ENCODE measurements around the gene TMEM212.

The TMEM212 gene

DNA sequence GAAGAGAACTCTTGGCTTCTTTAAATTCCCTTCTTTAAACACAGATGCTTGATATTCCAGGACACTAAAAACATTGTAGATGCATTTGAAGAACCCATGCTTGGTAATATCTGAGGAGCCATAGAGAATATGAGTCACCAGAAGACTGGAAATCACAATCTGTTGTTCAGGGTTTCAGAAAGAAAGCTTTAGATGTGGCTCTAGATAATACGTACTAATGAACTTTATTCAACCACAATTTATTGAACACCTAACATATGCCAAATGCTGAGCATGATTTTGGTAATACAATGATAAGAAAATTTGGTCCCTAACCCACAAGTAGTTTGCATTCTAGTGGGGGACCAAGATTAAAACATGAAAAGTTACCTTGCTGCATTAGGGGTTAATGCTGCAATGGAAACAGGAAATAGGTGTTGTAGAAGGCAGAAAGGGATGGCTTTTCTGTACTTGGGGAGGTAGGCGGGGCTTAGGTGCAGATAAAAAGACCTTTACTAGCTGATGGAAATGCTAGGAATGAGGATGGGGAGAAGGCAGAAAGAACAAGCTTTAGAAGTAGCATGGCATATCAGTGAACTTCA, 21.3 kb upstream of the TMEM212 start:
- no peak for TF ChIP-seq EZH2phosphoT487 (IDR thresholded peaks at IDR 0.05; ENCODE audit: borderline replicate concordance)
- TF ChIP-seq, protein P1, sequence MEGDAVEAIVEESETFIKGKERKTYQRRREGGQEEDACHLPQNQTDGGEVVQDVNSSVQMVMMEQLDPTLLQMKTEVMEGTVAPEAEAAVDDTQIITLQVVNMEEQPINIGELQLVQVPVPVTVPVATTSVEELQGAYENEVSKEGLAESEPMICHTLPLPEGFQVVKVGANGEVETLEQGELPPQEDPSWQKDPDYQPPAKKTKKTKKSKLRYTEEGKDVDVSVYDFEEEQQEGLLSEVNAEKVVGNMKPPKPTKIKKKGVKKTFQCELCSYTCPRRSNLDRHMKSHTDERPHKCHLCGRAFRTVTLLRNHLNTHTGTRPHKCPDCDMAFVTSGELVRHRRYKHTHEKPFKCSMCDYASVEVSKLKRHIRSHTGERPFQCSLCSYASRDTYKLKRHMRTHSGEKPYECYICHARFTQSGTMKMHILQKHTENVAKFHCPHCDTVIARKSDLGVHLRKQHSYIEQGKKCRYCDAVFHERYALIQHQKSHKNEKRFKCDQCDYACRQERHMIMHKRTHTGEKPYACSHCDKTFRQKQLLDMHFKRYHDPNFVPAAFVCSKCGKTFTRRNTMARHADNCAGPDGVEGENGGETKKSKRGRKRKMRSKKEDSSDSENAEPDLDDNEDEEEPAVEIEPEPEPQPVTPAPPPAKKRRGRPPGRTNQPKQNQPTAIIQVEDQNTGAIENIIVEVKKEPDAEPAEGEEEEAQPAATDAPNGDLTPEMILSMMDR (conservative IDR thresholded peaks at IDR 0.05; ENCODE audit: low read length), result no peak
- H3K4me2 ChIP-seq (ENCODE audit: low read depth, low read length, poor library complexity, severe bottlenecking), result no peak overlapping the region
- H3K9me3 ChIP-seq (ENCODE audit: insufficient read depth, low read depth, low read length), result no peaks in the 10 kb centered on the region
- H3K9ac ChIP-seq (ENCODE audit: low read depth, low read length, poor library complexity, severe bottlenecking), result no peak overlapping the region
- no peaks in the 10 kb centered on the region for H3F3A ChIP-seq (ENCODE audit: low read depth)
- peaks cover 4% of the 10 kb centered on the region for H3K4me1 ChIP-seq (ENCODE audit: insufficient read depth, low read length, poor library complexity, severe bottlenecking)
- H4K20me1 ChIP-seq (ENCODE audit: insufficient read depth, low read length, poor library complexity, severe bottlenecking), result no peaks in the 10 kb centered on the region
- no peaks in the 10 kb centered on the region for H3K27me3 ChIP-seq (ENCODE audit: insufficient read depth, low read length, poor library complexity, severe bottlenecking)
- H2AFZ ChIP-seq (ENCODE audit: low read length), result peak overlapping the region; percentile 2; the same call in 1 of the 2 replicates
- H3K36me3 ChIP-seq (ENCODE audit: insufficient read depth, low read length), result no peaks in the 10 kb centered on the region
- no peak overlapping the region for H3K4me3 ChIP-seq (ENCODE audit: low read length, poor library complexity, severe bottlenecking)
- H3K79me2 ChIP-seq (ENCODE audit: insufficient read depth, low read length), result no peaks in the 10 kb centered on the region
- no peaks in the 10 kb centered on the region for H3K9me2 ChIP-seq (replicated peaks; ENCODE audit: low read depth, low read length)

DNA sequence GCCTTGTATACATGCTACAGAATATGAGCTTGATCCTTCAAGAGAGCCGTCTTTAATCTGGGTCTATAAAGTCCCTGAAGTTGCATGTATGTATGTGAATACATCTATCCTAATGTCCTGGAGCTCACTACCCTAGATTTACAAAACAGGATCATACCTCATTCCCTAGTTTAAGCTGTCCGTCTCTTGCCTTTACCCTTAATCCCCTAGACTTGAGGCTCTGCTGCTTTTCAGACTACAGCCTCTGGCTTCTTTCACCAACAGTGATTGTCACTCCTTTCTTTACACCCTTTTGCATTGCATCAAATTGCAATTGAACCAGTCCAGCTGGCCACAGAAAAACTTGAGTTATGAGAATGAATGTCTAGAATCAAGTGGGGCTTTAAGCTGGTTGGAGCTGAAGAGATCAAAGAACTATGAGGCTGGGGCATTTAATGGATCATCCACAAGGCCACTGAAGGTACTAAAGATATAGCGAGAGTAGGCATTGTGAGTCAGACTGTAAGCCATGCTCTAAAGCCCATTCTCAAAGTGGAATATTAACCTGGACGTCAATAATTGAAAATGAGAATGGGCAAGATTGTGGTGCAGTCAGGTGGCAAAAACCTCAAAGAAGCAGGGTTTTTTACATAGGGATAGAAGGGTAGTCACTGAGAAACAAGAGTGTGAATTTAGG, 20.6 kb upstream of the TMEM212 start:
- no peak overlapping the region for H2AFZ ChIP-seq (ENCODE audit: low read length)
- TF ChIP-seq, protein P1 (conservative IDR thresholded peaks at IDR 0.05; ENCODE audit: low read length), result no peak
- no peak for TF ChIP-seq EZH2phosphoT487 (IDR thresholded peaks at IDR 0.05; ENCODE audit: borderline replicate concordance)
- H3K36me3 ChIP-seq (ENCODE audit: insufficient read depth, low read length), result no peaks in the 10 kb centered on the region
- no peak overlapping the region for H3K9ac ChIP-seq (ENCODE audit: low read depth, low read length, poor library complexity, severe bottlenecking)
- H3F3A ChIP-seq (ENCODE audit: low read depth), result no peaks in the 10 kb centered on the region
- H3K9me3 ChIP-seq (ENCODE audit: insufficient read depth, low read depth, low read length), result no peaks in the 10 kb centered on the region
- no peak overlapping the region for H3K4me3 ChIP-seq (ENCODE audit: low read length, poor library complexity, severe bottlenecking)
- H3K27me3 ChIP-seq (ENCODE audit: insufficient read depth, low read length, poor library complexity, severe bottlenecking), result no peaks in the 10 kb centered on the region
- H3K4me1 ChIP-seq (ENCODE audit: insufficient read depth, low read length, poor library complexity, severe bottlenecking), result peaks cover 4% of the 10 kb centered on the region
- H4K20me1 ChIP-seq (ENCODE audit: insufficient read depth, low read length, poor library complexity, severe bottlenecking), result no peaks in the 10 kb centered on the region
- no peaks in the 10 kb centered on the region for H3K79me2 ChIP-seq (ENCODE audit: insufficient read depth, low read length)
- H3K4me2 ChIP-seq (ENCODE audit: low read depth, low read length, poor library complexity, severe bottlenecking), result no peak overlapping the region
- no peaks in the 10 kb centered on the region for H3K9me2 ChIP-seq (replicated peaks; ENCODE audit: low read depth, low read length)

DNA sequence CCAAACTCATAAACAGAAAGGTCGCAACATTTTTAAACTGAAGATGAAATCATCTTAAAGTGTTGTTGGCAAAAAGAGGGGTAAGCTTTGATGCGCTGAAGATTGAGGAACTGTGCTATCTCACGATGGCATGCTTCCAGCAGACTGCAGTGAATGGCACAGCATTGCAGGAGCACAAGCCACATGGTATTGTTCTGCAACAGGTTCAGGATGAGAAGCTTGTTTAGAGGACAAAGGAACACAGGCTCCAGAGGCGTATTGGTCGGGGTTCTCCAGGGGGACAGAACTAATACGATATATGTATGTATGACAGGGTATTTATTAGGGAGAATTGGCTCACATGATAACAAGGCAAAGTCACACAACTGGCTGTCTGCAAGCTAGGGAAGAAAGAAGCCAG, 19.0 kb upstream of the TMEM212 start:
- no peaks in the 10 kb centered on the region for H3K9me3 ChIP-seq (ENCODE audit: insufficient read depth, low read depth, low read length)
- no peak overlapping the region for H2AFZ ChIP-seq (ENCODE audit: low read length)
- H3K79me2 ChIP-seq (ENCODE audit: insufficient read depth, low read length), result no peaks in the 10 kb centered on the region
- peaks cover 4% of the 10 kb centered on the region for H3K4me1 ChIP-seq (ENCODE audit: insufficient read depth, low read length, poor library complexity, severe bottlenecking)
- no peaks in the 10 kb centered on the region for H3K9me2 ChIP-seq (replicated peaks; ENCODE audit: low read depth, low read length)
- H4K20me1 ChIP-seq (ENCODE audit: insufficient read depth, low read length, poor library complexity, severe bottlenecking), result no peaks in the 10 kb centered on the region
- no peaks in the 10 kb centered on the region for H3K36me3 ChIP-seq (ENCODE audit: insufficient read depth, low read length)
- no peaks in the 10 kb centered on the region for H3K27me3 ChIP-seq (ENCODE audit: insufficient read depth, low read length, poor library complexity, severe bottlenecking)
- TF ChIP-seq EZH2phosphoT487 (IDR thresholded peaks at IDR 0.05; ENCODE audit: borderline replicate concordance), result no peak
- TF ChIP-seq, protein P1 (conservative IDR thresholded peaks at IDR 0.05; ENCODE audit: low read length), result no peak
- H3K4me3 ChIP-seq (ENCODE audit: low read length, poor library complexity, severe bottlenecking), result no peak overlapping the region
- no peaks in the 10 kb centered on the region for H3F3A ChIP-seq (ENCODE audit: low read depth)
- H3K4me2 ChIP-seq (ENCODE audit: low read depth, low read length, poor library complexity, severe bottlenecking), result no peak overlapping the region
- H3K9ac ChIP-seq (ENCODE audit: low read depth, low read length, poor library complexity, severe bottlenecking), result no peak overlapping the region
